Measurements from ENCODE around the gene NMNAT3.

NMNAT3 gene

DNA sequence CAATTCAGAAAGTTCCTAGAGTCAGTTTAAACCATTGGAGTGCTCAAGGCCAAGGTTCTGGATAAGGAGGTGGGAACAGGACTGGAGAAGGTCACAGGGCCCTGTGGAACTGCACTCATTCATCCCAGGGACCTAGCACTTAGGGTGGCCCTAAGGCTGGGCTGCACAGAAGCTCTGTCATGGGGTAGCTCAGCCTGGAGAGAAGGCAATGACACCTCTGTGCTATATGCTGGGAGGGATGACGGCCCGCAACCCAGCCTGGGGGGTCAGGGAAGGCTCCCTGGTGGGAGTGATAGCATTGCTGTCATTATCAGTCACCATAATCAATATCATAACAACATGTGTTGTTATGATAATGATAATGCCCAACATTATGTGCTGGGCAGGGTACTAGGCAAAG lies 151.6 kb downstream of the NMNAT3 start:
- TF ChIP-seq CSDC2 (CRISPR knock-in tag; IDR thresholded peaks at IDR 0.05), result no peak
- TF ChIP-seq BACH2 (CRISPR knock-in tag; IDR thresholded peaks at IDR 0.05; ENCODE audit: borderline replicate concordance), result no peak
- TF ChIP-seq SNAI2 (CRISPR knock-in tag; IDR thresholded peaks at IDR 0.05), result no peak
- no peak for TF ChIP-seq ARNTL (CRISPR knock-in tag; IDR thresholded peaks at IDR 0.05; ENCODE audit: borderline replicate concordance, low read depth)
- TF ChIP-seq ZNF8 (CRISPR knock-in tag; IDR thresholded peaks at IDR 0.05), result no peak
- no peak for TF ChIP-seq ZFP30 (CRISPR knock-in tag; IDR thresholded peaks at IDR 0.05)
- TF ChIP-seq, protein P1, sequence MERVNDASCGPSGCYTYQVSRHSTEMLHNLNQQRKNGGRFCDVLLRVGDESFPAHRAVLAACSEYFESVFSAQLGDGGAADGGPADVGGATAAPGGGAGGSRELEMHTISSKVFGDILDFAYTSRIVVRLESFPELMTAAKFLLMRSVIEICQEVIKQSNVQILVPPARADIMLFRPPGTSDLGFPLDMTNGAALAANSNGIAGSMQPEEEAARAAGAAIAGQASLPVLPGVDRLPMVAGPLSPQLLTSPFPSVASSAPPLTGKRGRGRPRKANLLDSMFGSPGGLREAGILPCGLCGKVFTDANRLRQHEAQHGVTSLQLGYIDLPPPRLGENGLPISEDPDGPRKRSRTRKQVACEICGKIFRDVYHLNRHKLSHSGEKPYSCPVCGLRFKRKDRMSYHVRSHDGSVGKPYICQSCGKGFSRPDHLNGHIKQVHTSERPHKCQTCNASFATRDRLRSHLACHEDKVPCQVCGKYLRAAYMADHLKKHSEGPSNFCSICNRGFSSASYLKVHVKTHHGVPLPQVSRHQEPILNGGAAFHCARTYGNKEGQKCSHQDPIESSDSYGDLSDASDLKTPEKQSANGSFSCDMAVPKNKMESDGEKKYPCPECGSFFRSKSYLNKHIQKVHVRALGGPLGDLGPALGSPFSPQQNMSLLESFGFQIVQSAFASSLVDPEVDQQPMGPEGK (CRISPR knock-in tag; IDR thresholded peaks at IDR 0.05; ENCODE audit: borderline replicate concordance), result no peak
- TF ChIP-seq ZC3H10 (CRISPR knock-in tag; IDR thresholded peaks at IDR 0.05), result no peak
- TF ChIP-seq, protein P2, sequence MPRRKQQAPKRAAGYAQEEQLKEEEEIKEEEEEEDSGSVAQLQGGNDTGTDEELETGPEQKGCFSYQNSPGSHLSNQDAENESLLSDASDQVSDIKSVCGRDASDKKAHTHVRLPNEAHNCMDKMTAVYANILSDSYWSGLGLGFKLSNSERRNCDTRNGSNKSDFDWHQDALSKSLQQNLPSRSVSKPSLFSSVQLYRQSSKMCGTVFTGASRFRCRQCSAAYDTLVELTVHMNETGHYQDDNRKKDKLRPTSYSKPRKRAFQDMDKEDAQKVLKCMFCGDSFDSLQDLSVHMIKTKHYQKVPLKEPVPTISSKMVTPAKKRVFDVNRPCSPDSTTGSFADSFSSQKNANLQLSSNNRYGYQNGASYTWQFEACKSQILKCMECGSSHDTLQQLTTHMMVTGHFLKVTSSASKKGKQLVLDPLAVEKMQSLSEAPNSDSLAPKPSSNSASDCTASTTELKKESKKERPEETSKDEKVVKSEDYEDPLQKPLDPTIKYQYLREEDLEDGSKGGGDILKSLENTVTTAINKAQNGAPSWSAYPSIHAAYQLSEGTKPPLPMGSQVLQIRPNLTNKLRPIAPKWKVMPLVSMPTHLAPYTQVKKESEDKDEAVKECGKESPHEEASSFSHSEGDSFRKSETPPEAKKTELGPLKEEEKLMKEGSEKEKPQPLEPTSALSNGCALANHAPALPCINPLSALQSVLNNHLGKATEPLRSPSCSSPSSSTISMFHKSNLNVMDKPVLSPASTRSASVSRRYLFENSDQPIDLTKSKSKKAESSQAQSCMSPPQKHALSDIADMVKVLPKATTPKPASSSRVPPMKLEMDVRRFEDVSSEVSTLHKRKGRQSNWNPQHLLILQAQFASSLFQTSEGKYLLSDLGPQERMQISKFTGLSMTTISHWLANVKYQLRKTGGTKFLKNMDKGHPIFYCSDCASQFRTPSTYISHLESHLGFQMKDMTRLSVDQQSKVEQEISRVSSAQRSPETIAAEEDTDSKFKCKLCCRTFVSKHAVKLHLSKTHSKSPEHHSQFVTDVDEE (CRISPR knock-in tag; IDR thresholded peaks at IDR 0.05), result no peak
- TF ChIP-seq TCF4 (CRISPR knock-in tag; IDR thresholded peaks at IDR 0.05; ENCODE audit: borderline replicate concordance), result no peak
- TF ChIP-seq, protein P3, sequence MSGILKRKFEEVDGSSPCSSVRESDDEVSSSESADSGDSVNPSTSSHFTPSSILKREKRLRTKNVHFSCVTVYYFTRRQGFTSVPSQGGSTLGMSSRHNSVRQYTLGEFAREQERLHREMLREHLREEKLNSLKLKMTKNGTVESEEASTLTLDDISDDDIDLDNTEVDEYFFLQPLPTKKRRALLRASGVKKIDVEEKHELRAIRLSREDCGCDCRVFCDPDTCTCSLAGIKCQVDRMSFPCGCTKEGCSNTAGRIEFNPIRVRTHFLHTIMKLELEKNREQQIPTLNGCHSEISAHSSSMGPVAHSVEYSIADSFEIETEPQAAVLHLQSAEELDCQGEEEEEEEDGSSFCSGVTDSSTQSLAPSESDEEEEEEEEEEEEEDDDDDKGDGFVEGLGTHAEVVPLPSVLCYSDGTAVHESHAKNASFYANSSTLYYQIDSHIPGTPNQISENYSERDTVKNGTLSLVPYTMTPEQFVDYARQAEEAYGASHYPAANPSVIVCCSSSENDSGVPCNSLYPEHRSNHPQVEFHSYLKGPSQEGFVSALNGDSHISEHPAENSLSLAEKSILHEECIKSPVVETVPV (CRISPR knock-in tag; IDR thresholded peaks at IDR 0.05), result no peak
- no peak for ATAC-seq

DNA sequence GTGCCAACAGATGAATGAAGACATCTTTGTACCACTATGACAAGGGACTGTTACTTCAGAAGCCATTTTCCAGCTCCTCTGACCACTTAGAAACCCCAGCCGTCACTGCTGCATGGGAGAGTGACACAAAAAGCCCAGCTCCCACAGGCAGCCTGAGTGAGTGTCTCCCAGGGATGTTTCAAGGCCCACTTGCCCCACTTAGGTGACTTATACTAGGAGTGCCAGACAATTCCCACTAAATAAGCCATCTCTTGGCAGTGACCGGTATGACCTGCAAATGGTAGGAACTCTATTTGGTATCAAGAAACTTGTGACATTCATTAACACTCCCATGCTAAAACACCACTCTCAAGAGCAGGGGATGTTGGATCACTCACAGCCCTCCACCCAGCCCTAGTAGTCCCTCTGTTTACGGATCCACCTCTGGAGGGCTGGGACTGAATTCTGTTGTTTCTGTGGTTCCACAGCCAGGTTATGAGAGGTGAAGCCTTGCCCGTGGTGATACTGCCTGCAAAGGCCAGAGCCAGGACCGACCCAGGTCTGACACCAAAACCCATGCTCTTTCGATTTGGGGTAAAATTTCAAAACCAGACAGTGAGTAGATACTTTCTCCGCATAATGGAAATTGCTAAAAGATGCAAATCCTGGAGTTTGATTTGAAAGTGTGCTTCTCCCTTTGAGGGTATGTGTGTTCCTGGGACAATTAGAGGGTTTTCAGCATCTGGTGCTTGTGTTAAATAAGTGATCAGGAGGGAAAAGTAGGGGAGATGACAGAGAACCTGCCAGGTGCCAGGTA lies 152.7 kb downstream of the NMNAT3 start:
- TF ChIP-seq, protein P4, sequence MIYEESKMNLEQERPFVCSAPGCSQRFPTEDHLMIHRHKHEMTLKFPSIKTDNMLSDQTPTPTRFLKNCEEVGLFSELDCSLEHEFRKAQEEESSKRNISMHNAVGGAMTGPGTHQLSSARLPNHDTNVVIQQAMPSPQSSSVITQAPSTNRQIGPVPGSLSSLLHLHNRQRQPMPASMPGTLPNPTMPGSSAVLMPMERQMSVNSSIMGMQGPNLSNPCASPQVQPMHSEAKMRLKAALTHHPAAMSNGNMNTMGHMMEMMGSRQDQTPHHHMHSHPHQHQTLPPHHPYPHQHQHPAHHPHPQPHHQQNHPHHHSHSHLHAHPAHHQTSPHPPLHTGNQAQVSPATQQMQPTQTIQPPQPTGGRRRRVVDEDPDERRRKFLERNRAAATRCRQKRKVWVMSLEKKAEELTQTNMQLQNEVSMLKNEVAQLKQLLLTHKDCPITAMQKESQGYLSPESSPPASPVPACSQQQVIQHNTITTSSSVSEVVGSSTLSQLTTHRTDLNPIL (CRISPR knock-in tag; IDR thresholded peaks at IDR 0.05; ENCODE audit: low read depth), result no peak
- no peak for TF ChIP-seq TCF4 (CRISPR knock-in tag; IDR thresholded peaks at IDR 0.05; ENCODE audit: borderline replicate concordance)
- no peak for TF ChIP-seq ESRRG (CRISPR knock-in tag; IDR thresholded peaks at IDR 0.05)
- TF ChIP-seq TOX (CRISPR knock-in tag; IDR thresholded peaks at IDR 0.05; ENCODE audit: borderline replicate concordance), result no peak
- no peak for TF ChIP-seq ZFP30 (CRISPR knock-in tag; IDR thresholded peaks at IDR 0.05)
- TF ChIP-seq ZNF565 (CRISPR knock-in tag; conservative IDR thresholded peaks at IDR 0.05; ENCODE audit: low read depth), result no peak
- ATAC-seq, result no peak

DNA sequence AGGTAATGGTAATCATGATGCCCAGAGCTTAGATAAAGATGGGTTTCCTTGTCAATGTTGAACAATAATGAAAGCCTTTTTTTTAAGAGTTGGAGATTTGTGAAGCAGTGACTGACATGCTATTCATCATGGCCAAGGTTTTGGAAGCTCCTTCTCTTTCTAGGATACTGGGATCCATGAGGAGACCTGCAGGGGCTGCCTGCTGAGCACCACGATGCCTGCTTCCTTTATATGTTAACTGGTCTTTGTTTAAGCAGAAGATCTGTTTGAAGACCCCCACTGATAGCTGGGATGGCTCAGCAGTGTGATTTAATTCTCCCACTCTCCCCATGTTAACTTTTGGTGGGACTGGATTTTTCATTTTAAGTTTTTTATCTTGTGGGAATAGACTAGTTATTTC lies 154.1 kb downstream of the NMNAT3 start:
- TF ChIP-seq, protein P3 (CRISPR knock-in tag; IDR thresholded peaks at IDR 0.05), result no peak
- TF ChIP-seq CSDC2 (CRISPR knock-in tag; IDR thresholded peaks at IDR 0.05) (no peak), TOX (CRISPR knock-in tag; IDR thresholded peaks at IDR 0.05; ENCODE audit: borderline replicate concordance) (no peak), BACH2 (CRISPR knock-in tag; IDR thresholded peaks at IDR 0.05; ENCODE audit: borderline replicate concordance) (no peak), ARNTL (CRISPR knock-in tag; IDR thresholded peaks at IDR 0.05; ENCODE audit: borderline replicate concordance, low read depth) (no peak), ZNF565 (CRISPR knock-in tag; conservative IDR thresholded peaks at IDR 0.05; ENCODE audit: low read depth) (no peak), ZNF70 (CRISPR knock-in tag; IDR thresholded peaks at IDR 0.05) (no peak), PPARA (CRISPR knock-in tag; IDR thresholded peaks at IDR 0.05; ENCODE audit: borderline replicate concordance) (no peak)
- TF ChIP-seq, protein P5, sequence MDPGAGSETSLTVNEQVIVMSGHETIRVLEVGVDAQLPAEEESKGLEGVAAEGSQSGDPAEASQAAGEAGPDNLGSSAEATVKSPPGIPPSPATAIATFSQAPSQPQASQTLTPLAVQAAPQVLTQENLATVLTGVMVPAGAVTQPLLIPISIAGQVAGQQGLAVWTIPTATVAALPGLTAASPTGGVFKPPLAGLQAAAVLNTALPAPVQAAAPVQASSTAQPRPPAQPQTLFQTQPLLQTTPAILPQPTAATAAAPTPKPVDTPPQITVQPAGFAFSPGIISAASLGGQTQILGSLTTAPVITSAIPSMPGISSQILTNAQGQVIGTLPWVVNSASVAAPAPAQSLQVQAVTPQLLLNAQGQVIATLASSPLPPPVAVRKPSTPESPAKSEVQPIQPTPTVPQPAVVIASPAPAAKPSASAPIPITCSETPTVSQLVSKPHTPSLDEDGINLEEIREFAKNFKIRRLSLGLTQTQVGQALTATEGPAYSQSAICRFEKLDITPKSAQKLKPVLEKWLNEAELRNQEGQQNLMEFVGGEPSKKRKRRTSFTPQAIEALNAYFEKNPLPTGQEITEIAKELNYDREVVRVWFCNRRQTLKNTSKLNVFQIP (CRISPR knock-in tag; IDR thresholded peaks at IDR 0.05; ENCODE audit: borderline replicate concordance, low read depth), result no peak
- no peak for ATAC-seq

All from SK-N-SH treated with all-trans-retinoic acid at 6 μM for 48 hours (cell line).